HepG2 (cell line): ENCODE measurements around the gene GRID1. TPM values are rescaled to one million over a fixed set of nuclear protein-coding genes. Genes with fewer than 3 reads are reported as not detected.

Source experiments
- ATAC-seq: fragments of 200-7000 bp; cut with Tn5 transposase; 3 replicates; pipeline ENCODE4 v1.9.1; 2020; ENCODE audit warnings: mild to moderate bottlenecking, moderate library complexity
- BruUV-seq: library from RNA; stranded (reverse); fragments of 400-500 nt; replicated peaks from 2 replicates; lab custom pipeline; 2021; lab: Mats Ljungman, UMichigan
- CTCF ChIA-PET: fragments of 300-600 bp; formaldehyde crosslinking; extraction: SDS; loops from one replicate; lab custom pipeline; 2021; ENCODE audit warnings: low total read pairs, inconsistent platforms, low intra/inter-chr PET ratio; lab: Yijun Ruan, JAX
- POLR2A ChIA-PET: fragments of 350-600 bp; sonication (Branson Sonifier 250); formaldehyde crosslinking; loops from one replicate; lab custom pipeline; 2020; ENCODE audit warnings: antibody characterized with exemption, inconsistent platforms; lab: Yijun Ruan, JAX
- DNase-seq: peaks from one replicate; pipeline ENCODE4 v3.0.0-alpha.2; 2015; ENCODE audit warnings: low spot score
- FAIRE-seq: peaks from 3 replicates; lab custom pipeline; 2011; peaks lifted over from hg19 to GRCh38; lab: Jason Lieb, UNC
- H2AFZ ChIP-seq: one replicate; pipeline ENCODE4 v1.6.1; 2011; ENCODE audit warnings: low read length, inconsistent platforms
- H3K27ac ChIP-seq: fragments of 300-600 bp; 3 replicates; pipeline ENCODE4 v1.8.0; 2011; ENCODE audit warnings: mixed run types, mild to moderate bottlenecking, mixed read lengths, low read length, inconsistent platforms; ENCODE audit not compliant: insufficient read depth; ENCODE audit errors: extremely low read length
- H3K27me3 ChIP-seq, 2 experiments: fragments of 200-600 bp in 1 of 2; 2 replicates in 1 of 2; 3 replicates in 1 of 2; pipeline versions ENCODE4 v1.6.0 to v1.8.0; 2011; ENCODE audit warnings: low read length in 2 of 2, mild to moderate bottlenecking in 2 of 2, moderate library complexity in 2 of 2, inconsistent platforms in 1 of 2; ENCODE audit not compliant: insufficient read depth in 2 of 2, control insufficient read depth in 1 of 2
- H3K36me3 ChIP-seq, 2 experiments: fragments of 200-600 bp in 1 of 2; replicated peaks in 1 of 2; 2 replicates in 1 of 2; 3 replicates in 1 of 2; pipeline versions ENCODE4 v1.5.1 to v1.8.0; 2011; ENCODE audit warnings: low read length in 2 of 2, inconsistent platforms in 1 of 2; ENCODE audit not compliant: insufficient read depth in 2 of 2, control insufficient read depth in 1 of 2
- H3K4me1 ChIP-seq: 2 replicates; pipeline ENCODE4 v1.5.1; 2012; ENCODE audit warnings: low read length, inconsistent platforms; ENCODE audit not compliant: insufficient read depth
- H3K4me2 ChIP-seq: 2 replicates; pipeline ENCODE4 v1.6.0; 2011; ENCODE audit warnings: low read depth, low read length, inconsistent platforms
- H3K4me3 ChIP-seq, 3 experiments: fragments of 200-600 bp in 1 of 3; sonication (generic), shearing (Covaris generic) in 1 of 3; replicated peaks in 1 of 3; 2 replicates each; pipeline ENCODE4 v1.5.1; 2011 to 2016; ENCODE audit warnings: low read length in 3 of 3, inconsistent platforms in 2 of 3, low read depth in 2 of 3, mild to moderate bottlenecking in 2 of 3, control low read depth in 1 of 3, mixed read lengths in 1 of 3; ENCODE audit not compliant: insufficient read depth in 1 of 3
- H3K79me2 ChIP-seq: one replicate; pipeline ENCODE4 v1.6.1; 2011; ENCODE audit warnings: low read length, inconsistent platforms; ENCODE audit not compliant: insufficient read depth
- H3K9ac ChIP-seq: 2 replicates; pipeline ENCODE4 v1.6.0; 2011; ENCODE audit warnings: mild to moderate bottlenecking, low read depth, low read length, inconsistent platforms; ENCODE audit not compliant: insufficient read depth
- H3K9me3 ChIP-seq: 2 replicates; pipeline ENCODE4 v1.5.1; 2012; ENCODE audit warnings: mild to moderate bottlenecking, low read length
- H4K20me1 ChIP-seq: 2 replicates; pipeline ENCODE4 v1.6.0; 2011; ENCODE audit warnings: inconsistent platforms, mild to moderate bottlenecking, low read length, moderate library complexity; ENCODE audit not compliant: insufficient read depth
- HNF4A ChIP-seq: sonication (generic); formaldehyde crosslinking; IDR thresholded peaks from 2 replicates; pipeline ENCODE4 v1.4.0; 2020; ENCODE audit warnings: missing genetic modification reagents
- NFRKB ChIP-seq: fragments of 450-650 bp; IDR thresholded peaks from 2 replicates; pipeline ENCODE4 v1.6.1; 2017
- STAG1 ChIP-seq: sonication (generic); formaldehyde crosslinking; IDR thresholded peaks from 2 replicates; pipeline ENCODE4 v1.4.0; 2020; ENCODE audit warnings: missing genetic modification reagents
- TMF1 ChIP-seq: sonication (generic); formaldehyde crosslinking; IDR thresholded peaks from 2 replicates; pipeline ENCODE4 v1.8.1; 2022; ENCODE audit warnings: low read depth, missing genetic modification reagents
- ZNF20 ChIP-seq: sonication (generic); formaldehyde crosslinking; IDR thresholded peaks from 2 replicates; pipeline ENCODE4 v1.4.0; 2020; ENCODE audit warnings: mild to moderate bottlenecking, moderate library complexity, missing genetic modification reagents
- WGBS: methylation state at CpG from one replicate; pipeline ENCODE4 v1.1.6; 2017; ENCODE audit warnings: low lambda C conversion rate; 5-methylcytosine and 5-hydroxymethylcytosine counted together
- in situ Hi-C: cut with HindIII; loops from 2 replicates; pipeline ENCODE4 v1.10.0; 2017; ENCODE audit warnings: low pct_unique_long_range_greater_than_20kb; ENCODE audit not compliant: extremely low pct_ligation_motif_present
- intact Hi-C: fragments of 100-400 bp; cut with micrococcal nuclease; formaldehyde crosslinking; loops from one replicate; pipeline ENCODE4 v1.10.0; 2022; ENCODE audit not compliant: unreplicated experiment
- polyA plus RNA-seq, 8 experiments: library from polyadenylated mRNA; depleted of rRNA in 3 of 8; stranded (reverse) in 7 of 8; unstranded in 1 of 8; fragments of >200 nt; fragmentation: Illumina TruSeq in 4 of 8; extraction: Trizol in 4 of 8; gene quantifications; 2 replicates each; pipeline versions ENCODE4 v1.2.1 to v1.2.3, GENCODE V29; 2011 to 2016; ENCODE audit warnings: low read depth in 4 of 8, missing spikeins in 1 of 8, mixed read lengths in 1 of 8; ENCODE audit not compliant: insufficient read depth in 1 of 8
- total RNA-seq, 5 experiments: library from RNA; depleted of rRNA; stranded (reverse); fragments of >200 nt; fragmentation: Illumina TruSeq; extraction: Trizol; gene quantifications; 2 replicates each; pipeline ENCODE4 v1.2.3, GENCODE V29; 2016; ENCODE audit warnings: low read depth in 1 of 5
- TF ChIP-seq, protein P1 (sequence below): IDR thresholded peaks from 2 replicates; pipeline ENCODE4 v1.6.1; 2016; ENCODE audit warnings: low read depth, control low read depth
- TF ChIP-seq, protein P2 (sequence below): sonication (generic); formaldehyde crosslinking; IDR thresholded peaks from 2 replicates; pipeline ENCODE4 v1.5.1; 2020; ENCODE audit warnings: missing genetic modification reagents, mild to moderate bottlenecking, borderline replicate concordance

The GRID1 gene
- total and polyA plus RNA-seq, 2 of the 13 experiments (the other 11 are each of a cell fraction or from before 2014, with no cell fraction given) = 0.05 TPM; not detected in 1

DNA sequence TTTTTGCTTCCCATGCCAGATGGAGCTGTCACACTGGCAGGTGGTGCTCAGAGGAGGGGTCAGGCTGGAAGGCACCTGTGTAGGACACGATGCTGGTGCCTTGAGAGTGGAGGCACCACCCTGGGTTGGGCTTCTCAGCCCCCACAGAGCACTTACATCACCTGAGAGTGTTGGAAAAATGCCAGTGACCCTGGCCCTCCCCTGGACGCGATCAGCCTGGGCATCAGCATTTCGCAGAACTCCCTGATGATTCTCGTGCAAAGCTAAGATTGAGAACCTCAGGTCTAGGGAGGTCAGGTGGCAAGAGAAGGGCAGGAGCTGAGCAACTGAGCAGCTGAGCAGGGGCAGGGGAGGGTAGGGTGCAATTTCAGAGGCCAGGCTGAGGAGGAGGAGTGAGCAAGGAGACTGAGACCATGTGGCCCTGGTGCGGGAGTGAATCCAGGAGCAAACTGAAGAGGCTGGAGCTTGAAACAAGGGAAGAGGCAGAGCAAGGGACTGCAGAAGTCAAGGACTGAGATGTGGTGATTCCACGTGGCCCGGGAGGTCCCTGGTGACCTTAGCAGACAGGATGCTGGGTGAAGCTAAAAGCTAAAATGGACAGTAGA is 24.7 kb upstream of the GRID1 start (continued):
- TF ChIP-seq, protein P1, sequence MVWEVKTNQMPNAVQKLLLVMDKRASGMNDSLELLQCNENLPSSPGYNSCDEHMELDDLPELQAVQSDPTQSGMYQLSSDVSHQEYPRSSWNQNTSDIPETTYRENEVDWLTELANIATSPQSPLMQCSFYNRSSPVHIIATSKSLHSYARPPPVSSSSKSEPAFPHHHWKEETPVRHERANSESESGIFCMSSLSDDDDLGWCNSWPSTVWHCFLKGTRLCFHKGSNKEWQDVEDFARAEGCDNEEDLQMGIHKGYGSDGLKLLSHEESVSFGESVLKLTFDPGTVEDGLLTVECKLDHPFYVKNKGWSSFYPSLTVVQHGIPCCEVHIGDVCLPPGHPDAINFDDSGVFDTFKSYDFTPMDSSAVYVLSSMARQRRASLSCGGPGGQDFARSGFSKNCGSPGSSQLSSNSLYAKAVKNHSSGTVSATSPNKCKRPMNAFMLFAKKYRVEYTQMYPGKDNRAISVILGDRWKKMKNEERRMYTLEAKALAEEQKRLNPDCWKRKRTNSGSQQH (CRISPR knock-in tag) = no peak
- TF ChIP-seq NFRKB (no peak), TMF1 (CRISPR knock-in tag) (no peak), STAG1 (CRISPR knock-in tag) (no peak)
- TF ChIP-seq, protein P2, sequence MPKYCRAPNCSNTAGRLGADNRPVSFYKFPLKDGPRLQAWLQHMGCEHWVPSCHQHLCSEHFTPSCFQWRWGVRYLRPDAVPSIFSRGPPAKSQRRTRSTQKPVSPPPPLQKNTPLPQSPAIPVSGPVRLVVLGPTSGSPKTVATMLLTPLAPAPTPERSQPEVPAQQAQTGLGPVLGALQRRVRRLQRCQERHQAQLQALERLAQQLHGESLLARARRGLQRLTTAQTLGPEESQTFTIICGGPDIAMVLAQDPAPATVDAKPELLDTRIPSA (CRISPR knock-in tag) = no peak
- TF ChIP-seq, all 625 proteins: peak for 0

DNA sequence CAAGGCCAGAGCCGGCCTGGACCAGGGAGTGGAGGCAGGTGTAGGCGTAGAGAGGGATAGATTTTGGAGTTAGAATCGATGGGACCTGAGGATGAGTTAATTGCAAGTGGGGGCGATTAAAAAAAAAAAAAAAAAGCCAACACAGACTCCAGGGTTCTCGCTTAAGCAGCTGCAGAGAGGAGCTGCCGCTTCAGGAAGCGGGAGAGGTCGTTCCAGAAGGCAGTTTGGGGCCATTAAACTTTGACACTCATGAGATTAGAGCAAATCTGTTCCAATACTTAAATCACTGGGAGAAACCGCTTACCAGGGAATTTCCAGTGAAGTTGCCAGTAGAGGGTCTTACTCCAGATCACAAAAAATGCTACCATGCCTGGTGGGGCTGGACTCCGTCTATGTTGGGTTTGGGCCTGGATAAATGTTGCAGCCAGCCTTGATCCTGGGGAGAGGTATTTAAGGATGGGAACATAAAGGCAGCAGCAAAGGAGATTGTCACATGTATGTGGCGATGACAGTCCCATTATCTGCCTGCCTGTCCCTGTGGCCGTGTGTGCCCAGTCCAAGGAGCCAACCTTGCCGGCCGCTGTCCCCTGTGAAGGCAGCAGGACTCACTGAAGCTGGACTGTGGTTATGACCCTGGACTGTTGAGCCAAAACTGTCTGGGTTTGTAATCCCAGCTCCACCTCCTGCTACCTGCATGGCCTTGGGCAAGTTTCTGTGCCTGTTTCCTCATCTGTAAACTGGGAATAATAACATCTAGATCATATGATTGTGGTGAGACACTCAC is 23.9 kb upstream of the GRID1 start:
- Histone ChIP-seq H3K27me3 (peaks cover 5 to 38% of the 10 kb centered on the region in 2 experiments; a peak in 3 of 5 replicates), H3K27ac (no peak overlapping the region), H3K4me3 (no peak overlapping the region), H3K9ac (no peak overlapping the region), H4K20me1 (no peaks in the 10 kb centered on the region), H3K9me3 (no peaks in the 10 kb centered on the region), H3K4me1 (peaks cover 12% of the 10 kb centered on the region), H3K36me3 (no peaks in the 10 kb centered on the region), H3K79me2 (no peaks in the 10 kb centered on the region), H2AFZ (no peak overlapping the region), H3K4me2 (no peak overlapping the region)
- ChIA-PET CTCF (no interaction called here), POLR2A (interaction anchor here (1.9 kb wide), 1 partner anchor 10 kb away, joined by 6 read pairs; no protein-coding TSS in a partner anchor)
- TF ChIP-seq STAG1 (CRISPR knock-in tag) (no peak), ZNF20 (CRISPR knock-in tag) (no peak), HNF4A (CRISPR knock-in tag) (0 out of 2 replicates have a peak, but pooled peaks have one; percentile 9)
- no peak for DNase-seq
- intact Hi-C loops (no loop called here), in situ Hi-C loops (no loop called here)
- 38% methylated on average over 13 of the region's 14 CpGs for WGBS
- FAIRE-seq = no peak
- no TSS peak for BruUV-seq
- ATAC-seq = peak; percentile 40; the same call in 1 of the 3 replicates
